ENCODE measurements around the gene C11orf58.

- no peak for TF ChIP-seq CTCF (IDR thresholded peaks at IDR 0.05; ENCODE audit: low read depth, low read length)
- no peak for TF ChIP-seq EZH2phosphoT487 (IDR thresholded peaks at IDR 0.05; ENCODE audit: low read depth)
These were observed 37.3 kb downstream of the C11orf58 start for GRCh38 chr11:16775614-16776283.
